ENCODE data around the gene SRSF10. TPM values are rescaled to one million over a fixed set of nuclear protein-coding genes. Genes with fewer than 3 reads are reported as not detected.
A peak's percentile ranks its signal among the peaks of the same experiment; 100 is the strongest.
"Not testable (repeated sequence)": the region's sequence is repeated elsewhere in the genome, so short reads cannot be mapped to it uniquely, and the experiment has no call there.

The SRSF10 gene
- total RNA-seq, 1 donor from 2014 or later: 93.7 TPM

- H3K4me3 ChIP-seq: no peak overlapping the region
- intact Hi-C loops (cut with DNase I): no loop called here
- peaks cover 57% of the 10 kb centered on the region for H3K4me1 ChIP-seq
- H3K27me3 ChIP-seq (ENCODE audit: low read depth): no peaks in the 10 kb centered on the region
- no peak for DNase-seq
- H3K9me3 ChIP-seq: no peaks in the 10 kb centered on the region
- no peak for ATAC-seq
- no peak for TF ChIP-seq CTCF (IDR thresholded peaks at IDR 0.05)
- peak overlapping the region; percentile 81 for H3K27ac ChIP-seq
- H3K36me3 ChIP-seq: no peaks in the 10 kb centered on the region
Observed at GRCh38 chr1:24020470-24020869, 40.3 kb upstream of the SRSF10 start.

GRCh38 chr1:24020025-24020424 is 39.9 kb upstream of the SRSF10 start:
- Histone ChIP-seq H3K36me3 (no peaks in the 10 kb centered on the region), H3K27me3 (ENCODE audit: low read depth) (no peaks in the 10 kb centered on the region), H3K9me3 (no peaks in the 10 kb centered on the region), H3K27ac (peak overlapping the region; percentile 87), H3K4me3 (no peak overlapping the region), H3K4me1 (peaks cover 57% of the 10 kb centered on the region)
- no peak for TF ChIP-seq CTCF (IDR thresholded peaks at IDR 0.05)
- peak in 1 of 2 donors; percentile 7 for ATAC-seq
- no peak for DNase-seq
- intact Hi-C loops (cut with DNase I): no loop called here

DNA sequence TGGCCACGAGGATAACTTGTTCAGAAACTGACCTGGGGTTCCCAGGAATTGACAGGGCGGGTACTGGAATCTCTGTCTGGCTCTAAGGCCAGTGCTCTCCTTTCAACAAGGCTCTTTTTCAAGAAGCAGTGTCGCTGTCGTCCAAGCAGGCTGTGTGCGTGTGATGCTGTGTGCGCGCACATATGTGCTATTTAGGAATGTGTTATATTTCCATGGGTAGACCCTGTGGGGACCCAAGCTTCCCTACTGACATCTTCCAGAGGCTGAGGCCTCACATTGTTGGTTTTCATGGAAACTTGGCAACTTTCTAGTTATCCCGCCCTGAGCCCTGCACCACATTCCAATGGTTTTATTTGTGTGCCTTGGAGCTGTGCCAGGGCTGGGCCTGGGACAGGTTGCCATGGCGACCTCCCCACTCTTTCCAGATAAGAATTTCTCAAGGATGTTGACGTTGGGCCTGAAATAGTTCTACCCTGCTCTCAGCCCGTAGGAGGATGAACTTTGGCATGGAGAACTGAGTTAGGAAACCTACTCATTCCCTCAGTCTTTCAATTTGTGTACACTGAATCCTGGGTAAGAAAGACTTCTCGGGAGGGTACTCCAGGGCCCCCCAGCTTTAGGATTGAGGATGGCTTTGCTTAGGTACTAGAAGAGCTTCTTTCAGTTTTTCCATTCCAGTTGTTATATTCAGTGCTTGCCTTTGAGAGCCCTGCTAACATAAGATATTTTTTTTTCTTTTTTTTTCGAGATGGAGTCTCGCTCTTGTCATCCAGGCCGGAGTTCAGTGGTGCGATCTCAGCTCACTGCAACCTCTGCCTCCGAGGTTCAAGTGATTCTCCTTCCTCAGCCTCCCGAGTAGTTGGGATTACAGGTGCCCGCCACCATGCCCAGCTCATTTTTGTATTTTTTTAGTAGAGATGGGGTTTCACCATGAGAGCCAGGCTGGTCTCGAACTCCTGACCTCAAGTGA is 38.8 kb upstream of the SRSF10 start:
- Histone ChIP-seq H3K36me3 (no peaks in the 10 kb centered on the region), H3K27me3 (ENCODE audit: low read depth) (no peaks in the 10 kb centered on the region), H3K9me3 (no peaks in the 10 kb centered on the region), H3K4me1 (peaks cover 57% of the 10 kb centered on the region), H3K4me3 (no peak overlapping the region), H3K27ac (peak overlapping the region; percentile 87)
- DNase-seq (peak; percentile 94), ATAC-seq (peak; percentile 93 to 96)
- intact Hi-C loops (cut with DNase I): no loop called here
- no peak for TF ChIP-seq CTCF (IDR thresholded peaks at IDR 0.05)

GRCh38 chr1:24015221-24016210 is 35.4 kb upstream of the SRSF10 start:
- intact Hi-C loops (cut with DNase I): no loop called here
- no peak overlapping the region for H3K4me3 ChIP-seq
- peak overlapping the region; percentile 8 for H3K27ac ChIP-seq
- no peak for ATAC-seq
- no peaks in the 10 kb centered on the region for H3K36me3 ChIP-seq
- no peaks in the 10 kb centered on the region for H3K9me3 ChIP-seq
- no peak for TF ChIP-seq CTCF (IDR thresholded peaks at IDR 0.05)
- H3K27me3 ChIP-seq (ENCODE audit: low read depth): no peaks in the 10 kb centered on the region
- H3K4me1 ChIP-seq: peaks cover 38% of the 10 kb centered on the region
- DNase-seq: no peak

DNA sequence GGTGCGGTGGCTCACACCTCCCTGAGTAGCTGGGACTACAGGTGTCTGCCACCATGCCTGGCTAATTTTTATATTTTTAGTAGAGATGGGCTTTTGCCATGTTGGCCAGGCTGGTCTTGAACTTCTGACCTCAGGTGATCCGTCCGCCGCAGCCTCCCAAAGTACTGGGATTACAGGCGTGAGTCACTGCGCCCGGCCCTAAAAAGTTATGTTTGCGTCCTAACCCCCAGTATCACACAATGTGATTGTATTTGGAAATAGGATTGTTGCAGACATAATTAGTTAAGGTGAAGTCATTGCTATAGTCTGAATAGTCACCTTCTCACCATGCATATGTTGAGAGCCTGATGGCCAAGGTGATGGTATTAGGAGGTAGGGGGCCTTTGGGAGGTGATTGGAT is 32.8 kb upstream of the SRSF10 start:
- H3K9me3 ChIP-seq; H3K4me3 ChIP-seq; ATAC-seq; intact Hi-C loops (cut with DNase I); H3K36me3 ChIP-seq; H3K27me3 ChIP-seq (ENCODE audit: low read depth); H3K27ac ChIP-seq; DNase-seq: not testable (repeated sequence)
- peaks cover 21% of the 10 kb centered on the region for H3K4me1 ChIP-seq
